Measurements from ENCODE around the gene ST3GAL3. TPM values are rescaled to one million over a fixed set of nuclear protein-coding genes. Genes with fewer than 3 reads are reported as not detected.

ST3GAL3 gene
- total RNA-seq, 2 donors from 2014 or later: 26.3 to 36.0 TPM

- TF ChIP-seq, protein P1, sequence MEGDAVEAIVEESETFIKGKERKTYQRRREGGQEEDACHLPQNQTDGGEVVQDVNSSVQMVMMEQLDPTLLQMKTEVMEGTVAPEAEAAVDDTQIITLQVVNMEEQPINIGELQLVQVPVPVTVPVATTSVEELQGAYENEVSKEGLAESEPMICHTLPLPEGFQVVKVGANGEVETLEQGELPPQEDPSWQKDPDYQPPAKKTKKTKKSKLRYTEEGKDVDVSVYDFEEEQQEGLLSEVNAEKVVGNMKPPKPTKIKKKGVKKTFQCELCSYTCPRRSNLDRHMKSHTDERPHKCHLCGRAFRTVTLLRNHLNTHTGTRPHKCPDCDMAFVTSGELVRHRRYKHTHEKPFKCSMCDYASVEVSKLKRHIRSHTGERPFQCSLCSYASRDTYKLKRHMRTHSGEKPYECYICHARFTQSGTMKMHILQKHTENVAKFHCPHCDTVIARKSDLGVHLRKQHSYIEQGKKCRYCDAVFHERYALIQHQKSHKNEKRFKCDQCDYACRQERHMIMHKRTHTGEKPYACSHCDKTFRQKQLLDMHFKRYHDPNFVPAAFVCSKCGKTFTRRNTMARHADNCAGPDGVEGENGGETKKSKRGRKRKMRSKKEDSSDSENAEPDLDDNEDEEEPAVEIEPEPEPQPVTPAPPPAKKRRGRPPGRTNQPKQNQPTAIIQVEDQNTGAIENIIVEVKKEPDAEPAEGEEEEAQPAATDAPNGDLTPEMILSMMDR (IDR thresholded peaks at IDR 0.05): no peak
- no peak overlapping the region for H3K4me3 ChIP-seq
- no peak for ATAC-seq (ENCODE audit: insufficient number of reproducible peaks, low FRiP score, low read depth)
- H3K9me3 ChIP-seq: no peaks in the 10 kb centered on the region
- H3K27ac ChIP-seq: no peak overlapping the region
- no peaks in the 10 kb centered on the region for H3K27me3 ChIP-seq (replicated peaks; ENCODE audit: insufficient read depth)
- H3K36me3 ChIP-seq: no peaks in the 10 kb centered on the region
- DNase-seq (ENCODE audit: low spot score): no peak
- H3K4me1 ChIP-seq (ENCODE audit: control insufficient read depth in 1 of 2, low read depth in 2 of 2): no peaks in the 10 kb centered on the region
These were observed 172.7 kb downstream of the ST3GAL3 start for GRCh38 chr1:43879996-43880395.

DNA sequence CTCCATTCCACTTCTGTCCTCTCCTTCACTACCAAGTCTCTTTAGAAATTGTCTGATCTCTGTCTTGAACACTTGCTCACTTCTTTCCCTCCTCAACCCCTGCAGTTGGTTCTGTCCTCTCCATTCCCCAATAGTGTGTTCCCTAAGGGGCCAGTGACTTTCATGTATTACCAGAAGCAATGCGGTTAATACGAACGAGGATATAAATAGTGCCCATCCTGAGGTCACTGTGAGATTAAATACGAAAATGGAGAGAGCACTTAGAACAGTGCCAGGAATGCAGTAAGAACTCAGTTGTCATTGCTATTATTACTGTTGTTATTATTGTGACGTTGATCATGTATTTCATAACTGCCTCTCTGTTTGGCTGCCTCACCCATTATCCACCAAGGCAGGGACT, 173.3 kb downstream of the ST3GAL3 start:
- no peaks in the 10 kb centered on the region for H3K36me3 ChIP-seq
- no peaks in the 10 kb centered on the region for H3K9me3 ChIP-seq
- DNase-seq (ENCODE audit: low spot score) (no peak), ATAC-seq (ENCODE audit: insufficient number of reproducible peaks, low FRiP score, low read depth) (no peak)
- TF ChIP-seq, protein P1 (IDR thresholded peaks at IDR 0.05): no peak
- no peak overlapping the region for H3K27ac ChIP-seq
- no peak overlapping the region for H3K4me3 ChIP-seq
- H3K4me1 ChIP-seq (ENCODE audit: control insufficient read depth in 1 of 2, low read depth in 2 of 2): no peaks in the 10 kb centered on the region
- H3K27me3 ChIP-seq (replicated peaks; ENCODE audit: insufficient read depth): no peaks in the 10 kb centered on the region

GRCh38 chr1:43881415-43881814, 174.1 kb downstream of the ST3GAL3 start:
- no peak for ATAC-seq (ENCODE audit: insufficient number of reproducible peaks, low FRiP score, low read depth)
- Histone ChIP-seq H3K9me3 (no peaks in the 10 kb centered on the region), H3K4me3 (no peak overlapping the region), H3K4me1 (ENCODE audit: control insufficient read depth in 1 of 2, low read depth in 2 of 2) (no peaks in the 10 kb centered on the region), H3K36me3 (no peaks in the 10 kb centered on the region), H3K27ac (no peak overlapping the region), H3K27me3 (replicated peaks; ENCODE audit: insufficient read depth) (no peaks in the 10 kb centered on the region)
- TF ChIP-seq, protein P1 (IDR thresholded peaks at IDR 0.05): no peak
- no peak for DNase-seq (ENCODE audit: low spot score)

DNA sequence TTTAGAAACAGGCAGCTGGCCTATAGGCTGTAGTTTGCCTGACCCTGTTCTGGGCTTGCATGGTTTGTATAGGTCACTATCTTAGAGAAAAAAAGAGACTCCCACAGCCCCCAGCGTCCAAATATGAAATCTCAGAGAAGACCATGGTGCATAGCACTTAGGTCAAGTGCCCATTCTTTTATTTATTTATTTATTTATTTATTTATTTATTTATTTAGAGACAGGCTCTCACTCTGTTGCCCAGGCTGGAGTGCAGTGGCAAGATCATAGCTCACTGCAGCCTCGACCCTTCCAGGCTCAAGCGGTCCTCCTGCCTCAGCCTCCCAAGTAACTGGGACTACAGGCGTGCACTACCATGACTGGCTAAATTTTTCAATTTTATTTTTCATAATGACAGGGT, 175.4 kb downstream of the ST3GAL3 start:
- Histone ChIP-seq H3K9me3 (no peaks in the 10 kb centered on the region), H3K36me3 (no peaks in the 10 kb centered on the region), H3K27me3 (replicated peaks; ENCODE audit: insufficient read depth) (no peaks in the 10 kb centered on the region), H3K4me3 (no peak overlapping the region), H3K4me1 (ENCODE audit: control insufficient read depth in 1 of 2, low read depth in 2 of 2) (no peaks in the 10 kb centered on the region), H3K27ac (no peak overlapping the region)
- ATAC-seq (ENCODE audit: insufficient number of reproducible peaks, low FRiP score, low read depth) (no peak), DNase-seq (ENCODE audit: low spot score) (no peak)
- TF ChIP-seq, protein P1 (IDR thresholded peaks at IDR 0.05): no peak

DNA sequence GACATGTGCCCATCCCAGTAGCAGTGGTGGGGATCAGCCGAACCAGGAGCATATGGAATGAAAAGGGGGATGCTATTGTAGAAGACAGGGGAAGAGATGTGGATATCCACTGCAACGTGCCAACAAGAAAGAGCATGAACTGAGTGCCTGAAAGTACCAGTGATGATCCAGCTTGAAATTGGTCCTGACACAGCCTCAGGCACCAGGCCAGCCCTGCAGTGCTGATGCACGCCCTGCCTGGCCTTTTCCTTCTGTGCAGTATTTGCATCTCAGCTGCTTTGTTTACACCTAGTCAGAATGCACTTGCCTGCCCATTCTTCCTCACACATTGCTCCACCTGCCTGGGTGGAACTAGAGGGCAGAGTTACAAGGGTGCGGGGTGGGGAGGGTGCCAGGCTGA, 176.0 kb downstream of the ST3GAL3 start:
- DNase-seq (ENCODE audit: low spot score) (no peak), ATAC-seq (ENCODE audit: insufficient number of reproducible peaks, low FRiP score, low read depth) (no peak)
- TF ChIP-seq, protein P1 (IDR thresholded peaks at IDR 0.05): no peak

More for the DNA sequence above, 176.0 kb downstream of the ST3GAL3 start:
- H3K9me3 ChIP-seq: no peaks in the 10 kb centered on the region
- H3K4me3 ChIP-seq: no peak overlapping the region
- no peak overlapping the region for H3K27ac ChIP-seq
- H3K36me3 ChIP-seq: no peaks in the 10 kb centered on the region
- H3K27me3 ChIP-seq (replicated peaks; ENCODE audit: insufficient read depth): no peaks in the 10 kb centered on the region
- H3K4me1 ChIP-seq (ENCODE audit: control insufficient read depth in 1 of 2, low read depth in 2 of 2): no peaks in the 10 kb centered on the region

All from thoracic aorta (tissue), 2 donors.